ENCODE data around the gene TMEM79.

- TF ChIP-seq CTCF (IDR thresholded peaks at IDR 0.05) (no peak), POLR2A (IDR thresholded peaks at IDR 0.05) (no peak)
Observed at GRCh38 chr1:156270314-156270713, 13.8 kb upstream of the TMEM79 start.
